ENCODE measurements around the gene LGR6. TPM values are rescaled to one million over a fixed set of nuclear protein-coding genes. Genes with fewer than 3 reads are reported as not detected.

Gene LGR6
- total and polyA plus RNA-seq, 2 of the 4 experiments (the other 2 are of a cell fraction), result not detected

DNA sequence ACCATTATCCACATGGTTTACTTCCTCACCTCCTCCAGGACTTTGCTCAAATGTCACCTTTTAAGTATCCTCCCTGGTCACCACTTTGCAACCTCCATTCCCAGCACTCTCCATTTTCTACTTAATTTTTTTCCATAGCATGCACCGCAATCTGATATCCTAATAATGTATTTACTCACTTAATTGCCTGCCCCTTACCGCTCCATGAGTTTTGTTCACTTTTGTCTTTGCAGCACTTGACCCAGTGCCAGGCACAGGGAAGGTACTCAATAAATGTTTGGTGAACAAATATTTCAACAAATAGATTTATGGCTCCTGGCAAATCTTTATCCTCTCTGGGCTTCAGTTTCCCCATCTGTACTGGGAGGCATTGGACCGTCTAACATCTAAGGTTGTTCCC is 94.6 kb downstream of the LGR6 start:
- Histone ChIP-seq H3K4me2 (ENCODE audit: low read depth, low read length) (no peak overlapping the region), H4K5ac (ENCODE audit: low read depth, low read length) (no peak overlapping the region), H4K20me1 (ENCODE audit: insufficient read depth, low read length) (no peaks in the 10 kb centered on the region; the same call in 1 of the 2 replicates), H3K4me3 (ENCODE audit: insufficient read depth, low read depth, low read length) (no peak overlapping the region), H3K79me1 (ENCODE audit: low read depth in 1 of 2, low read length in 2 of 2) (no peaks in the 10 kb centered on the region), H2BK20ac (ENCODE audit: low read depth, low read length) (no peak overlapping the region), H3K27me3 (ENCODE audit: control insufficient read depth, insufficient read depth, low read length) (peaks cover 6% of the 10 kb centered on the region; the same call in 1 of the 2 replicates), H2BK120ac (ENCODE audit: low read depth, low read length) (no peak overlapping the region), H2BK15ac (ENCODE audit: low read depth, low read length) (no peak overlapping the region), H3K56ac (ENCODE audit: extremely low read depth, insufficient read depth, low read length) (no peak overlapping the region), H3K9me1 (ENCODE audit: insufficient read depth, low read length) (peaks cover 8% of the 10 kb centered on the region), H3K18ac (ENCODE audit: low read depth, low read length) (no peak overlapping the region), H3K4ac (ENCODE audit: low read depth, low read length) (no peak overlapping the region), H3K9me3 (ENCODE audit: control insufficient read depth, insufficient read depth, low read length) (no peaks in the 10 kb centered on the region), H4K8ac (ENCODE audit: low read depth in 2 of 2, low read length in 2 of 2) (no peak overlapping the region), H3K27ac (ENCODE audit: insufficient read depth, low read length) (no peak overlapping the region), H2AK9ac (replicated peaks; ENCODE audit: low read depth, low read length, poor library complexity) (no peak overlapping the region), H3K4me1 (ENCODE audit: control insufficient read depth, insufficient read depth, low read length) (peaks cover 9% of the 10 kb centered on the region), H2AK5ac (ENCODE audit: low read depth, low read length) (no peak overlapping the region), H4K91ac (ENCODE audit: insufficient read depth, low read depth, low read length) (no peak overlapping the region), H2BK5ac (ENCODE audit: low read depth, low read length, poor library complexity, severe bottlenecking) (no peak overlapping the region), H2AFZ (replicated peaks; ENCODE audit: low read length, poor library complexity) (no peak overlapping the region), H3K14ac (replicated peaks; ENCODE audit: low read depth, low read length) (no peak overlapping the region), H3K23ac (ENCODE audit: low read depth, low read length) (no peak overlapping the region), H3K9ac (ENCODE audit: low read depth, low read length) (no peak overlapping the region), H3K36me3 (ENCODE audit: control insufficient read depth, insufficient read depth, low read length) (no peaks in the 10 kb centered on the region)
- in situ Hi-C loops (cut with MboI; ENCODE audit: low sequenced_read_pairs), result no loop called here
- intact Hi-C loops (cut with micrococcal nuclease), result no loop called here
- ATAC-seq (ENCODE audit: low read depth) (no peak), DNase-seq (no peak)
- WGBS, 2 experiments (ENCODE audit: extremely low coverage in 2 of 2, insufficient read length in 1 of 2), result no CpG with 5 or more reads among the region's 3 CpGs
- POLR2A ChIA-PET (ENCODE audit: unreplicated experiment), result no interaction called here
- dilution Hi-C loops (cut with HindIII; ENCODE audit: low sequenced_read_pairs, unreplicated experiment), result no loop called here
- CTCF ChIA-PET, result no interaction called here
- no TSS peak for BruUV-seq (replicated peaks)
- TF ChIP-seq CEBPB (IDR thresholded peaks at IDR 0.05; ENCODE audit: low read depth, low read length), result no peak
- TF ChIP-seq RCOR1 (IDR thresholded peaks at IDR 0.05; ENCODE audit: insufficient replicate concordance, low read length), result no peak
- no peak for TF ChIP-seq SMC3 (IDR thresholded peaks at IDR 0.05; ENCODE audit: low read depth, low read length)
- TF ChIP-seq, protein P1, sequence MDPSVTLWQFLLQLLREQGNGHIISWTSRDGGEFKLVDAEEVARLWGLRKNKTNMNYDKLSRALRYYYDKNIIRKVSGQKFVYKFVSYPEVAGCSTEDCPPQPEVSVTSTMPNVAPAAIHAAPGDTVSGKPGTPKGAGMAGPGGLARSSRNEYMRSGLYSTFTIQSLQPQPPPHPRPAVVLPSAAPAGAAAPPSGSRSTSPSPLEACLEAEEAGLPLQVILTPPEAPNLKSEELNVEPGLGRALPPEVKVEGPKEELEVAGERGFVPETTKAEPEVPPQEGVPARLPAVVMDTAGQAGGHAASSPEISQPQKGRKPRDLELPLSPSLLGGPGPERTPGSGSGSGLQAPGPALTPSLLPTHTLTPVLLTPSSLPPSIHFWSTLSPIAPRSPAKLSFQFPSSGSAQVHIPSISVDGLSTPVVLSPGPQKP (IDR thresholded peaks at IDR 0.05; ENCODE audit: borderline replicate concordance, low read depth, low read length), result no peak
- TF ChIP-seq MAFK (IDR thresholded peaks at IDR 0.05; ENCODE audit: low read depth, low read length), result no peak
- TF ChIP-seq, protein P2, sequence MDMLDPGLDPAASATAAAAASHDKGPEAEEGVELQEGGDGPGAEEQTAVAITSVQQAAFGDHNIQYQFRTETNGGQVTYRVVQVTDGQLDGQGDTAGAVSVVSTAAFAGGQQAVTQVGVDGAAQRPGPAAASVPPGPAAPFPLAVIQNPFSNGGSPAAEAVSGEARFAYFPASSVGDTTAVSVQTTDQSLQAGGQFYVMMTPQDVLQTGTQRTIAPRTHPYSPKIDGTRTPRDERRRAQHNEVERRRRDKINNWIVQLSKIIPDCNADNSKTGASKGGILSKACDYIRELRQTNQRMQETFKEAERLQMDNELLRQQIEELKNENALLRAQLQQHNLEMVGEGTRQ (IDR thresholded peaks at IDR 0.05; ENCODE audit: low read depth, low read length), result no peak
- TF ChIP-seq MXI1 (IDR thresholded peaks at IDR 0.05; ENCODE audit: borderline replicate concordance, low read depth, low read length), result no peak
- TF ChIP-seq, protein P3, sequence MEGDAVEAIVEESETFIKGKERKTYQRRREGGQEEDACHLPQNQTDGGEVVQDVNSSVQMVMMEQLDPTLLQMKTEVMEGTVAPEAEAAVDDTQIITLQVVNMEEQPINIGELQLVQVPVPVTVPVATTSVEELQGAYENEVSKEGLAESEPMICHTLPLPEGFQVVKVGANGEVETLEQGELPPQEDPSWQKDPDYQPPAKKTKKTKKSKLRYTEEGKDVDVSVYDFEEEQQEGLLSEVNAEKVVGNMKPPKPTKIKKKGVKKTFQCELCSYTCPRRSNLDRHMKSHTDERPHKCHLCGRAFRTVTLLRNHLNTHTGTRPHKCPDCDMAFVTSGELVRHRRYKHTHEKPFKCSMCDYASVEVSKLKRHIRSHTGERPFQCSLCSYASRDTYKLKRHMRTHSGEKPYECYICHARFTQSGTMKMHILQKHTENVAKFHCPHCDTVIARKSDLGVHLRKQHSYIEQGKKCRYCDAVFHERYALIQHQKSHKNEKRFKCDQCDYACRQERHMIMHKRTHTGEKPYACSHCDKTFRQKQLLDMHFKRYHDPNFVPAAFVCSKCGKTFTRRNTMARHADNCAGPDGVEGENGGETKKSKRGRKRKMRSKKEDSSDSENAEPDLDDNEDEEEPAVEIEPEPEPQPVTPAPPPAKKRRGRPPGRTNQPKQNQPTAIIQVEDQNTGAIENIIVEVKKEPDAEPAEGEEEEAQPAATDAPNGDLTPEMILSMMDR (conservative IDR thresholded peaks at IDR 0.05; ENCODE audit: low read depth, low read length), result no peak
- TF ChIP-seq POLR2A (IDR thresholded peaks at IDR 0.05; ENCODE audit: low read depth, low read length), result no peak
- TF ChIP-seq NFE2L2 (IDR thresholded peaks at IDR 0.05; ENCODE audit: low read depth, low read length), result no peak
- TF ChIP-seq FOS (IDR thresholded peaks at IDR 0.05; ENCODE audit: low read depth, low read length), result no peak
- TF ChIP-seq CHD1 (IDR thresholded peaks at IDR 0.05; ENCODE audit: low read depth, low read length), result no peak
